HT1080 (cell line): ENCODE results near the gene CLSTN2. TPM values are rescaled to one million over a fixed set of nuclear protein-coding genes. Genes with fewer than 3 reads are reported as not detected.

Experiments used
- DNase-seq: peaks from one replicate; pipeline ENCODE4 v3.0.0-alpha.2; 2015; ENCODE audit warnings: low read depth
- total RNA-seq: library from RNA; depleted of rRNA; stranded (reverse); fragments of >200 nt; shearing (Covaris generic); gene quantifications from 2 replicates; pipeline ENCODE4 v1.2.3, GENCODE V29; 2014

The CLSTN2 gene
- total RNA-seq, 1 experiment from 2014 or later = 0.23 TPM

GRCh38 chr3:140006331-140006730, 71.3 kb downstream of the CLSTN2 start:
- no peak for DNase-seq

GRCh38 chr3:140007081-140007480, 72.1 kb downstream of the CLSTN2 start:
- no peak for DNase-seq

- no peak for DNase-seq
Measured at GRCh38 chr3:140007911-140008869, 73.2 kb downstream of the CLSTN2 start.

GRCh38 chr3:140010391-140010790, 75.4 kb downstream of the CLSTN2 start:
- no peak for DNase-seq

- no peak for DNase-seq
Measured at GRCh38 chr3:140011086-140011485, 76.1 kb downstream of the CLSTN2 start.

GRCh38 chr3:140011611-140012277, 76.8 kb downstream of the CLSTN2 start:
- DNase-seq = no peak

- DNase-seq = no peak
Measured at GRCh38 chr3:140013220-140013619, 78.2 kb downstream of the CLSTN2 start.

GRCh38 chr3:140014831-140015495, 80.0 kb downstream of the CLSTN2 start:
- no peak for DNase-seq

- DNase-seq = no peak
Measured at GRCh38 chr3:140015741-140016140, 80.8 kb downstream of the CLSTN2 start.

GRCh38 chr3:140018556-140018955, 83.6 kb downstream of the CLSTN2 start:
- no peak for DNase-seq

- DNase-seq = no peak
Measured at GRCh38 chr3:140019946-140020345, 85.0 kb downstream of the CLSTN2 start.

- no peak for DNase-seq
Measured at GRCh38 chr3:140020541-140020940, 85.6 kb downstream of the CLSTN2 start.

GRCh38 chr3:140021269-140021668, 86.3 kb downstream of the CLSTN2 start:
- DNase-seq = no peak

GRCh38 chr3:140022066-140022770, 87.2 kb downstream of the CLSTN2 start:
- DNase-seq = no peak

GRCh38 chr3:140023616-140024530, 88.9 kb downstream of the CLSTN2 start:
- no peak for DNase-seq

- no peak for DNase-seq
Measured at GRCh38 chr3:140031170-140031569, 96.2 kb downstream of the CLSTN2 start.

GRCh38 chr3:140034058-140034457, 99.1 kb downstream of the CLSTN2 start:
- DNase-seq = no peak

GRCh38 chr3:140035871-140036270, 100.9 kb downstream of the CLSTN2 start:
- DNase-seq = no peak

GRCh38 chr3:140050396-140050795, 115.4 kb downstream of the CLSTN2 start:
- no peak for DNase-seq
